ENCODE measurements around the gene EGFL7. TPM values are rescaled to one million over a fixed set of nuclear protein-coding genes. Genes with fewer than 3 reads are reported as not detected.

The EGFL7 gene
- polyA plus RNA-seq, 1 of the 3 experiments (the other 2 are of a cell fraction): 43.0 TPM

GRCh38 chr9:136714893-136715274, 52.2 kb downstream of the EGFL7 start:
- WGBS (ENCODE audit: low lambda C conversion rate): no CpG with 5 or more reads among the region's 8 CpGs
- no peaks in the 10 kb centered on the region for H3K36me3 ChIP-seq (replicated peaks in 1 of 2; ENCODE audit: control insufficient read depth in 1 of 2, insufficient read depth in 2 of 2, low read length in 1 of 2)

More at GRCh38 chr9:136714893-136715274, 52.2 kb downstream of the EGFL7 start:
- Histone ChIP-seq H3K27me3 (ENCODE audit: insufficient read depth) (no peaks in the 10 kb centered on the region), H2AFZ (ENCODE audit: low read depth) (no peak overlapping the region), H3K4me1 (ENCODE audit: control insufficient read depth in 1 of 2, insufficient read depth in 2 of 2, low read depth in 1 of 2, low read length in 1 of 2) (peaks cover 4 to 18% of the 10 kb centered on the region in 2 experiments; a peak in 1 of 4 replicates), H3K4me2 (no peak overlapping the region), H3K4me3 (ENCODE audit: low read depth in 2 of 2, low read length in 1 of 2) (no peak overlapping the region), H3K79me2 (ENCODE audit: insufficient read depth) (no peaks in the 10 kb centered on the region), H3F3A (replicated peaks; ENCODE audit: insufficient read depth) (peaks cover 17% of the 10 kb centered on the region), H3K9me2 (no peaks in the 10 kb centered on the region), H4K20me1 (ENCODE audit: insufficient read depth) (no peaks in the 10 kb centered on the region), H3K9me3 (no peaks in the 10 kb centered on the region), H3K27ac (ENCODE audit: low read depth in 2 of 2, low read length in 1 of 2) (no peak overlapping the region), H3K9ac (no peak overlapping the region)
- no peak for DNase-seq
- CTCF ChIA-PET: interaction anchor here (0.9 to 8.4 kb wide), 4 partner anchors 13 to 230 kb away, joined by 4 to 99 read pairs (median 13); no protein-coding TSS in a partner anchor
- POLR2A ChIA-PET: interaction anchor here (2.2 to 4.2 kb wide), 2 partner anchors 7 to 13 kb away, joined by 12 to 51 read pairs; no protein-coding TSS in a partner anchor
- TF ChIP-seq, protein P1, sequence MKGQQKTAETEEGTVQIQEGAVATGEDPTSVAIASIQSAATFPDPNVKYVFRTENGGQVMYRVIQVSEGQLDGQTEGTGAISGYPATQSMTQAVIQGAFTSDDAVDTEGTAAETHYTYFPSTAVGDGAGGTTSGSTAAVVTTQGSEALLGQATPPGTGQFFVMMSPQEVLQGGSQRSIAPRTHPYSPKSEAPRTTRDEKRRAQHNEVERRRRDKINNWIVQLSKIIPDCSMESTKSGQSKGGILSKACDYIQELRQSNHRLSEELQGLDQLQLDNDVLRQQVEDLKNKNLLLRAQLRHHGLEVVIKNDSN (IDR thresholded peaks at IDR 0.05; ENCODE audit: borderline replicate concordance, low read depth): no peak
- no peak for TF ChIP-seq REST (IDR thresholded peaks at IDR 0.05; ENCODE audit: low read depth, low read length)
- no peak for TF ChIP-seq NRF1 (IDR thresholded peaks at IDR 0.05; ENCODE audit: low read depth, low read length)
- TF ChIP-seq, protein P2, sequence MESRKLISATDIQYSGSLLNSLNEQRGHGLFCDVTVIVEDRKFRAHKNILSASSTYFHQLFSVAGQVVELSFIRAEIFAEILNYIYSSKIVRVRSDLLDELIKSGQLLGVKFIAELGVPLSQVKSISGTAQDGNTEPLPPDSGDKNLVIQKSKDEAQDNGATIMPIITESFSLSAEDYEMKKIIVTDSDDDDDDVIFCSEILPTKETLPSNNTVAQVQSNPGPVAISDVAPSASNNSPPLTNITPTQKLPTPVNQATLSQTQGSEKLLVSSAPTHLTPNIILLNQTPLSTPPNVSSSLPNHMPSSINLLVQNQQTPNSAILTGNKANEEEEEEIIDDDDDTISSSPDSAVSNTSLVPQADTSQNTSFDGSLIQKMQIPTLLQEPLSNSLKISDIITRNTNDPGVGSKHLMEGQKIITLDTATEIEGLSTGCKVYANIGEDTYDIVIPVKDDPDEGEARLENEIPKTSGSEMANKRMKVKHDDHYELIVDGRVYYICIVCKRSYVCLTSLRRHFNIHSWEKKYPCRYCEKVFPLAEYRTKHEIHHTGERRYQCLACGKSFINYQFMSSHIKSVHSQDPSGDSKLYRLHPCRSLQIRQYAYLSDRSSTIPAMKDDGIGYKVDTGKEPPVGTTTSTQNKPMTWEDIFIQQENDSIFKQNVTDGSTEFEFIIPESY (IDR thresholded peaks at IDR 0.05; ENCODE audit: borderline replicate concordance, low read depth): no peak

Measured in SK-N-SH (cell line).